ENCODE measurements around the gene MAML1. TPM values are rescaled to one million over a fixed set of nuclear protein-coding genes. Genes with fewer than 3 reads are reported as not detected.

The MAML1 gene
- polyA plus RNA-seq, 1 of the 3 experiments (the other 2 are of a cell fraction): 8.1 TPM

- 78% methylated on average over 12 of the region's 12 CpGs for WGBS (ENCODE audit: low lambda C conversion rate)
- H3K27me3 ChIP-seq (ENCODE audit: insufficient read depth): no peaks in the 10 kb centered on the region
- H3K9me2 ChIP-seq: no peaks in the 10 kb centered on the region
- no peaks in the 10 kb centered on the region for H3K9me3 ChIP-seq
- H3K79me2 ChIP-seq (ENCODE audit: insufficient read depth): peaks cover 74% of the 10 kb centered on the region
- peaks cover 37% of the 10 kb centered on the region for H3F3A ChIP-seq (replicated peaks; ENCODE audit: insufficient read depth)
- H3K27ac ChIP-seq (ENCODE audit: low read depth in 2 of 2, low read length in 1 of 2): peak overlapping the region; percentile 71 to 88
- ChIA-PET CTCF (interaction anchor here (0.9 to 2.3 kb wide), 6 partner anchors 11 to 30 kb away, joined by 3 to 7 read pairs (median 4); partner anchors contain the start of gene LTC4S), POLR2A (interaction anchor here (1.2 kb wide), 1 partner anchor 13 kb away, joined by 4 read pairs; no protein-coding TSS in a partner anchor)
- no peak overlapping the region for H2AFZ ChIP-seq (ENCODE audit: low read depth)
- peaks cover 32 to 39% of the 10 kb centered on the region in 2 experiments for H3K36me3 ChIP-seq (replicated peaks in 1 of 2; ENCODE audit: control insufficient read depth in 1 of 2, insufficient read depth in 2 of 2, low read length in 1 of 2)
- DNase-seq: no peak
- peak overlapping the region; percentile 47; the same call in 1 of the 2 replicates for H3K9ac ChIP-seq
- peaks cover 34 to 48% of the 10 kb centered on the region in 2 experiments for H3K4me1 ChIP-seq (ENCODE audit: control insufficient read depth in 1 of 2, insufficient read depth in 2 of 2, low read depth in 1 of 2, low read length in 1 of 2)
- H3K4me2 ChIP-seq: peak overlapping the region; percentile 72
- TF ChIP-seq MEF2A (IDR thresholded peaks at IDR 0.05; ENCODE audit: borderline replicate concordance, low read depth) (no peak), MXI1 (IDR thresholded peaks at IDR 0.05; ENCODE audit: low read depth, low read length) (no peak), POLR2AphosphoS5 (IDR thresholded peaks at IDR 0.05; ENCODE audit: low read depth, low read length) (no peak), RAD21 (IDR thresholded peaks at IDR 0.05; ENCODE audit: low read length) (no peak), GABPA (IDR thresholded peaks at IDR 0.05; ENCODE audit: low read depth) (no peak), SMC3 (IDR thresholded peaks at IDR 0.05; ENCODE audit: low read depth, low read length) (no peak), RXRA (IDR thresholded peaks at IDR 0.05; ENCODE audit: borderline replicate concordance, low read depth) (no peak), CHD2 (IDR thresholded peaks at IDR 0.05; ENCODE audit: low read length, partially characterized antibody) (no peak), FOXJ3 (CRISPR knock-in tag; IDR thresholded peaks at IDR 0.05) (no peak), ZBTB33 (IDR thresholded peaks at IDR 0.05; ENCODE audit: borderline replicate concordance, low read depth) (no peak), EP300 (IDR thresholded peaks at IDR 0.05; ENCODE audit: borderline replicate concordance in 1 of 2, low read depth in 1 of 2, low read length in 1 of 2) (no peak)
- peaks cover 16% of the 10 kb centered on the region for H4K20me1 ChIP-seq (ENCODE audit: insufficient read depth)
- H3K4me3 ChIP-seq (ENCODE audit: low read depth in 2 of 2, low read length in 1 of 2): peak overlapping the region in 1 of 2 experiments; percentile 46; a peak in 1 of 4 replicates
Measured at GRCh38 chr5:179766726-179767455, 34.3 kb downstream of the MAML1 start.

GRCh38 chr5:179767496-179768100, 35.0 kb downstream of the MAML1 start:
- Histone ChIP-seq H2AFZ (ENCODE audit: low read depth) (no peak overlapping the region), H3K4me1 (ENCODE audit: control insufficient read depth in 1 of 2, insufficient read depth in 2 of 2, low read depth in 1 of 2, low read length in 1 of 2) (peaks cover 27 to 41% of the 10 kb centered on the region in 2 experiments), H3K9me2 (no peaks in the 10 kb centered on the region), H3K9me3 (no peaks in the 10 kb centered on the region), H3K9ac (no peak overlapping the region), H3K4me3 (ENCODE audit: low read depth in 2 of 2, low read length in 1 of 2) (no peak overlapping the region), H3K4me2 (peak overlapping the region; percentile 72; the same call in 1 of the 2 replicates), H4K20me1 (ENCODE audit: insufficient read depth) (peaks cover 9% of the 10 kb centered on the region; the same call in 1 of the 2 replicates), H3F3A (replicated peaks; ENCODE audit: insufficient read depth) (peaks cover 30% of the 10 kb centered on the region), H3K27me3 (ENCODE audit: insufficient read depth) (no peaks in the 10 kb centered on the region), H3K36me3 (replicated peaks in 1 of 2; ENCODE audit: control insufficient read depth in 1 of 2, insufficient read depth in 2 of 2, low read length in 1 of 2) (peaks cover 35 to 44% of the 10 kb centered on the region in 2 experiments), H3K27ac (ENCODE audit: low read depth in 2 of 2, low read length in 1 of 2) (no peak overlapping the region; a peak in 1 of 4 replicates), H3K79me2 (ENCODE audit: insufficient read depth) (peaks cover 76% of the 10 kb centered on the region)
- no peak for DNase-seq
- 94% methylated on average over 9 of the region's 9 CpGs for WGBS (ENCODE audit: low lambda C conversion rate)
- ChIA-PET POLR2A (no interaction called here), CTCF (interaction anchor here (0.9 to 2.3 kb wide), 11 partner anchors 10 to 120 kb away, joined by 3 to 7 read pairs (median 3); partner anchors contain the start of gene LTC4S)
- TF ChIP-seq CHD2 (IDR thresholded peaks at IDR 0.05; ENCODE audit: low read length, partially characterized antibody) (no peak), USF1 (IDR thresholded peaks at IDR 0.05; ENCODE audit: borderline replicate concordance, low read depth) (no peak), NFIC (IDR thresholded peaks at IDR 0.05; ENCODE audit: borderline replicate concordance) (no peak), FOSL2 (IDR thresholded peaks at IDR 0.05; ENCODE audit: borderline replicate concordance, low read depth) (no peak), PBX3 (IDR thresholded peaks at IDR 0.05) (no peak), MXI1 (IDR thresholded peaks at IDR 0.05; ENCODE audit: low read depth, low read length) (no peak), JUND (IDR thresholded peaks at IDR 0.05) (no peak), IRF3 (IDR thresholded peaks at IDR 0.05; ENCODE audit: low read depth, low read length) (no peak), RCOR1 (IDR thresholded peaks at IDR 0.05; ENCODE audit: low read length) (no peak), RAD21 (IDR thresholded peaks at IDR 0.05; ENCODE audit: low read length) (no peak), TCF12 (IDR thresholded peaks at IDR 0.05) (no peak), FOXJ3 (CRISPR knock-in tag; IDR thresholded peaks at IDR 0.05) (no peak), ELF1 (IDR thresholded peaks at IDR 0.05) (no peak), EZH2phosphoT487 (IDR thresholded peaks at IDR 0.05; ENCODE audit: borderline replicate concordance, low read depth) (no peak)

All from SK-N-SH (cell line).